CD8-positive, alpha-beta memory T cell (primary cell): ENCODE results near the gene MCAM. TPM values are rescaled to one million over a fixed set of nuclear protein-coding genes. Genes with fewer than 3 reads are reported as not detected.
A peak's percentile ranks its signal among the peaks of the same experiment; 100 is the strongest.

Experiments used
- CTCF ChIA-PET: fragments of 350-600 bp; sonication (Branson Sonifier 250); formaldehyde crosslinking; loops from one replicate; lab custom pipeline; 2021; ENCODE audit warnings: antibody characterized with exemption; lab: Charles Lee
- POLR2A ChIA-PET: fragments of 350-600 bp; sonication (Branson Sonifier 250); formaldehyde crosslinking; loops from one replicate; lab custom pipeline; 2021; ENCODE audit warnings: antibody characterized with exemption; lab: Charles Lee
- DNase-seq, 5 donors: peaks; one replicate each; pipeline versions ENCODE4 v3.0.0 to v3.0.0-alpha.2; 2020 to 2022; ENCODE audit warnings: mixed read lengths in 1 of 5
- H3K27ac ChIP-seq: one replicate; pipeline ENCODE4 v1.7.0; 2013; ENCODE audit warnings: low read depth, mild to moderate bottlenecking, low read length, moderate library complexity
- H3K27me3 ChIP-seq: 2 replicates; pipeline ENCODE4 v1.7.0; 2013; ENCODE audit warnings: low read length, mild to moderate bottlenecking; ENCODE audit not compliant: insufficient read depth, poor library complexity, severe bottlenecking
- H3K36me3 ChIP-seq: 2 replicates; pipeline ENCODE4 v1.7.0; 2013; ENCODE audit warnings: mild to moderate bottlenecking, low read length, moderate library complexity; ENCODE audit not compliant: insufficient read depth
- H3K4me1 ChIP-seq: 2 replicates; pipeline ENCODE4 v1.7.0; 2013; ENCODE audit warnings: mild to moderate bottlenecking, low read length, moderate library complexity; ENCODE audit not compliant: insufficient read depth
- H3K4me3 ChIP-seq: 2 replicates; pipeline ENCODE4 v1.7.0; 2013; ENCODE audit warnings: mild to moderate bottlenecking, low read length
- H3K9me3 ChIP-seq: 2 replicates; pipeline ENCODE4 v1.7.0; 2013; ENCODE audit warnings: mild to moderate bottlenecking, low read length
- H3K27ac Mint-ChIP-seq, 8 donors: one replicate each; pipeline ENCODE4 v1.8.0; 2020 to 2021; ENCODE audit warnings: mixed read lengths in 8 of 8, mild to moderate bottlenecking in 6 of 8, inconsistent platforms in 3 of 8, moderate library complexity in 3 of 8
- H3K27me3 Mint-ChIP-seq, 2 donors: one replicate each; pipeline ENCODE4 v1.8.0; 2020 to 2021; ENCODE audit warnings: mixed read lengths in 2 of 2, mild to moderate bottlenecking in 1 of 2, moderate library complexity in 1 of 2
- H3K36me3 Mint-ChIP-seq, 3 donors: one replicate each; pipeline ENCODE4 v1.8.0; 2020 to 2021; ENCODE audit warnings: mixed read lengths in 3 of 3, inconsistent platforms in 1 of 3, mild to moderate bottlenecking in 1 of 3
- H3K4me1 Mint-ChIP-seq, 3 donors: one replicate each; pipeline ENCODE4 v1.8.0; 2020 to 2021; ENCODE audit warnings: mixed read lengths in 3 of 3, inconsistent platforms in 1 of 3, mild to moderate bottlenecking in 1 of 3
- H3K4me3 Mint-ChIP-seq, 7 donors: one replicate each; pipeline ENCODE4 v1.8.0; 2020 to 2021; ENCODE audit warnings: mixed read lengths in 7 of 7, mild to moderate bottlenecking in 6 of 7, moderate library complexity in 4 of 7, inconsistent platforms in 2 of 7
- H3K9me3 Mint-ChIP-seq, 5 donors: one replicate each; pipeline ENCODE4 v1.8.0; 2020 to 2022; ENCODE audit warnings: mixed read lengths in 5 of 5, mild to moderate bottlenecking in 3 of 5, moderate library complexity in 2 of 5, inconsistent platforms in 1 of 5
- polyA plus RNA-seq: library from polyadenylated mRNA; unstranded; fragments of 300-500 nt; fragmentation: Illumina TruSeq; gene quantifications from one replicate; pipeline ENCODE4 v1.2.3, GENCODE V29; 2021
- total RNA-seq, 2 experiments: library from RNA; stranded (reverse); gene quantifications; one replicate each; pipeline ENCODE4 v1.2.3, GENCODE V29; 2021

The MCAM gene
- total and polyA plus RNA-seq, 3 experiments from 2014 or later = 1.6 to 2.7 (median 2.0) TPM

DNA sequence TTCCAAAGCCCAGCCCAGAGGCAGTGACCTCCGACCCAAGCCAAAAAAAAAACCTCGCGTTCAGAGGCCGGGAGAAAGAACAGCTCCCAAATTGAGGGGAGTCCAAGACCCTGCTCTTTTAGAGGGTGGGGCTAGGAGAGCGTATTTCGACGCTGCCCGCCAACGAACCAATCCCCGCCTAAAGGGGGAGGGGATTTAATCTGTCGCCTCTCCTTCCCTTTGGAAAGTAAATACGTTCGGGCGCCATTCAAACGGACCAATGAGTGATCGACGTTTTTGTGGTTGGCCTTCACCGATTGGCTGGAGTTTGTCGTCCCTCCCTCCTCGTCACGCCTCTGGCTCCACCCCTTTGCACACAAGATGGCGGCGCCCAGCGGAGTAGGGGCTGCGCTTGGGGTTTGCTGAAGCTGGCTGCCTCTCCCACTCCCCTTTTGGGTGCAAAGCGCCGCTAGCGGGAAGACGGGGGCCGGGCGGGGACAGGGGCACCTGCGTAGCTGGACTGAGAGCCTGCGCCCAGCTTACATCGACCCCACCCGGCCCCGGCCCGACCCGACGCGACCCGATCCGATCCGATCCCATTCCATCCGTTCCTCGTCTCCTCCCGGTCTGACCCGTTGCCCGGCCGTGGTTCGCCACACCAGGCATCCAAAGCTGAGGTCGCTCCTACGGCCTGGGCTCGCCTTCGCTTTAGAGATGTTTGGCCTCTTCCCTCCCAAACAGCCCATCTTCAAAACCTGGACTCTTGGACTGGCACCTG, 17.4 kb upstream of the MCAM start, which contains the start of gene RNF26:
TSS of gene RNF26 (plus strand) at position 354 of the 757 bp plus-strand sequence. CDS start 596 bp downstream, outside the sequence.
- ChIA-PET CTCF (interaction anchor here (0.7 to 2.4 kb wide), 3 partner anchors 9 to 13 kb away, joined by 4 to 10 read pairs (median 6); no protein-coding TSS in a partner anchor), POLR2A (interaction anchor here (0.6 kb wide), 1 partner anchor 316 kb away, joined by 3 read pairs; the partner anchor contains the start of genes RPS25 and TRAPPC4)
- Histone ChIP-seq H3K4me1 (peaks cover 14% of the 10 kb centered on the region), H3K36me3 (no peaks in the 10 kb centered on the region), H3K4me3 (peak within 1 kb of the TSS; percentile 88), H3K27me3 (peaks cover 10% of the 10 kb centered on the region), H3K27ac (peak within 1 kb of the TSS; percentile 79), H3K9me3 (no peaks in the 10 kb centered on the region)
- Mint-ChIP-seq H3K27ac (peak within 1 kb of the TSS; percentile 90 to 99 (median 98)), H3K4me1 (peaks cover 26 to 52% (median 45%) of the 10 kb centered on the region in 3 donors), H3K27me3 (peaks cover 12 to 17% of the 10 kb centered on the region in 2 donors), H3K4me3 (peak within 1 kb of the TSS; percentile 90 to 100 (median 98)), H3K36me3 (peaks cover 0 to 20% (median 4%) of the 10 kb centered on the region in 3 donors), H3K9me3 (no peaks in the 10 kb centered on the region)
- DNase-seq = peak; percentile 88 to 95 (median 93)

DNA sequence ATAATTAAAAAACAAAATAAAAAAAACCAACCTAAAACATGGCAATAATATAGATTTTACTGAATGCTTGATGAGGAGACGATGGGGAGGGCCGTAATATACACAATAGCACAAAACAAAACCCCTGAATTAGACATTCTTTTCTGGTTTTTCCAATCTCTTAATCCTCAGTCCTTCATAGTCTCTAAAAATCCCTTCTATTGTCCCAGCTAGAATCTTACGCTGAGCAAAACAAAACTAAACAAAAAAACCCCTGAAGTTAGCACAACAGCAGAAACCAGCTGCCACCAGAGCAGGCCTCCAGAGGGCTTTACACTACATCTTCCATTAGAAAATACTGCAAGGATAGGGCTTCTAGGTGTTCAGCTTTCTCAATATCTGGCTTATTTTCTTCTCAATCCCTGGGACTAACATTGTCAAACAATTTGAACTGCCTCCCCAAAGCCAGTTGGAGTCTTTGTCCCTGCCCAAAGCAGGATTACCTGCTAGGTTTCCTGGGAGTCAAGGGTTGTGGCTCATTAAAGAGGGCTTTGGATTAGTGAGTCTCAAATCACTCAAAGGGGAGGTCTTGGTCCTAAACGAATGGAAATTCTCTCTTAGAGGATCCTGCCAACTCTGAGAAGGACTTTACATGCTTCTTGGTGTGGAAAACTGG, 15.3 kb upstream of the MCAM start:
- H3K36me3 Mint-ChIP-seq = peaks cover 0 to 19% (median 0%) of the 10 kb centered on the region in 3 donors
- no peaks in the 10 kb centered on the region for H3K36me3 ChIP-seq
- ChIA-PET POLR2A (no interaction called here), CTCF (interaction anchor here (1.6 to 2.6 kb wide), 2 partner anchors 9 to 12 kb away, joined by 3 to 15 read pairs; no protein-coding TSS in a partner anchor)
- no peaks in the 10 kb centered on the region for H3K9me3 ChIP-seq
- no peaks in the 10 kb centered on the region for H3K9me3 Mint-ChIP-seq
- H3K27me3 Mint-ChIP-seq = peaks cover 6 to 8% of the 10 kb centered on the region in 2 donors
- DNase-seq = no peak
- H3K27me3 ChIP-seq = no peaks in the 10 kb centered on the region
- H3K4me1 Mint-ChIP-seq = peaks cover 19 to 37% (median 34%) of the 10 kb centered on the region in 3 donors
- no peak overlapping the region for H3K27ac ChIP-seq
- peaks cover 10% of the 10 kb centered on the region for H3K4me1 ChIP-seq
- peak overlapping the region in 4 of 7 donors; percentile 65 to 99 (median 76) for H3K4me3 Mint-ChIP-seq
- peak overlapping the region in 3 of 8 donors; percentile 85 to 92 (median 88) for H3K27ac Mint-ChIP-seq
- H3K4me3 ChIP-seq = no peak overlapping the region

DNA sequence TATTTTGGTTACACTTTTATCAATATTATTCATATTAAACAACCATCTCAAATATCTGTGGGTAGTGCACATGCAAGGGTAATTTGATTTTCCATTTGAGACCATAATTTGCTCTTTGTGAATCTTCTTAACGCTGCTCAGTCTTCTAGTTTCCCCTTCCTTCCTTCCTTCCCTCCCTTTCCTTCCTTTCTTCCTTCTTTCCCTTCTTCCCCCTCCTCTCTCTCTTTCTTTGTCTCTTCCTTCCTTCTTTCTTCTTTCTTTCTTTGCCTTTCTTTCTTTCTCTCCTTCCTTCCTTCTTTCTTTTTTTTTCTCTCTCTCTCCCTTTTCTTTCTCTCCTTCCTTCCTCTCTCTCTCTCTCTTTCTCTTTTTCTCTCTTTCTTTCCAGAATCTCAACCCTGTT, 13.3 kb upstream of the MCAM start:
- ChIA-PET POLR2A (no interaction called here), CTCF (no interaction called here)
- no peaks in the 10 kb centered on the region for H3K9me3 Mint-ChIP-seq
- no peaks in the 10 kb centered on the region for H3K36me3 ChIP-seq
- no peak for DNase-seq
- H3K27ac Mint-ChIP-seq = no peak overlapping the region
- H3K4me1 Mint-ChIP-seq = peaks cover 15 to 22% (median 20%) of the 10 kb centered on the region in 3 donors
- no peak overlapping the region for H3K27ac ChIP-seq
- no peaks in the 10 kb centered on the region for H3K27me3 ChIP-seq
- H3K4me3 Mint-ChIP-seq = peak overlapping the region in 1 of 7 donors; percentile 35
- no peaks in the 10 kb centered on the region for H3K9me3 ChIP-seq
- H3K4me1 ChIP-seq = peaks cover 6% of the 10 kb centered on the region
- peaks cover 6 to 8% of the 10 kb centered on the region in 2 donors for H3K27me3 Mint-ChIP-seq
- peaks cover 0 to 6% (median 0%) of the 10 kb centered on the region in 3 donors for H3K36me3 Mint-ChIP-seq
- no peak overlapping the region for H3K4me3 ChIP-seq

DNA sequence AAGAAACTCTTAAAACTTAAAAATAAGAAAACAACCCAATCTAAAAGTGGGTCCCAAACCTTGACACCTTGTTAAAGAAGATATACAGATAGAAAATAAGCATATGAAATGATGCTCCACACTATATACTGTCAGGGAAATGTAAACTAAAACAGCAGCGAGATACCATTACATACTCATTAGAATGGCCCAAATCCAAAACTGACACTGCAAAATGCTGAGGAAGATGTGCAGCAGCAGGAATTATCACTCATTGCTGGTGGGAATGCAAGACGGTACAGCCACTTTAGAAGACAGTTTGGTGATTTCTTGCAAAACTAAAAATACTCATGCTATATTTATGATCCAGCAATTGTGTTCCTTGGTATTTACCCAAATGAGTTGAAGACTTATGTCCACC, 12.4 kb upstream of the MCAM start:
- Histone ChIP-seq H3K27ac (no peak overlapping the region), H3K36me3 (no peaks in the 10 kb centered on the region), H3K9me3 (no peaks in the 10 kb centered on the region), H3K4me1 (no peaks in the 10 kb centered on the region), H3K4me3 (no peak overlapping the region), H3K27me3 (no peaks in the 10 kb centered on the region)
- peaks cover 0 to 1% (median 0%) of the 10 kb centered on the region in 3 donors for H3K36me3 Mint-ChIP-seq
- H3K27me3 Mint-ChIP-seq = peaks cover 6 to 8% of the 10 kb centered on the region in 2 donors
- H3K9me3 Mint-ChIP-seq = no peaks in the 10 kb centered on the region
- no peak overlapping the region for H3K27ac Mint-ChIP-seq
- POLR2A ChIA-PET = interaction anchor here (0.7 kb wide), 1 partner anchor 47 kb away, joined by 6 read pairs; no protein-coding TSS in a partner anchor
- CTCF ChIA-PET = no interaction called here
- DNase-seq = no peak
- H3K4me3 Mint-ChIP-seq = no peak overlapping the region
- peaks cover 9 to 15% (median 12%) of the 10 kb centered on the region in 3 donors for H3K4me1 Mint-ChIP-seq

DNA sequence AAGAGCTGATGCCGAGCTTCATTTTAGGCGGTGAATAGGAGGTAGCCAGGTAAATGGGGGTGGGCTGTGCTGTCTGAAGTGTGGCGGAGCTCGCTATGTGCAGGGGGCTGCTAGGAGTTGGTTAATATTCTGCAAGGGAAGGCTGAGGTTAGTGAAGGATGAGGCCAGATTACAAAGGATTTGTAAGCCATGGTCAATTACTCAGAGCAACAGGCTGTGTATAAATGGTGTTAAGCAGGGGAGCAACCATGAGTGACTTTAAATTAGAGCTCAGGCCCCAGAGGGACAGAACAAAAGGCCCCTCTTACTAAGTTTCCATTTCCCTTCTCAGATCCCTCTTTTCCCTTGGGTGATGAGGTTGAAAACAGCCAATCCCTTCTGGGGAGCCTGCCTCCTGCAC, 7.3 kb upstream of the MCAM start:
- CTCF ChIA-PET = interaction anchor here (0.8 to 4.2 kb wide), 29 partner anchors 8 to 241 kb away, joined by 3 to 23 read pairs (median 3); partner anchors contain the start of genes C1QTNF5, CBL, NLRX1 and RNF26
- Mint-ChIP-seq H3K36me3 (no peaks in the 10 kb centered on the region), H3K27me3 (peaks cover 2 to 10% of the 10 kb centered on the region in 2 donors), H3K4me3 (peak overlapping the region in 1 of 7 donors; percentile 26), H3K27ac (no peak overlapping the region), H3K4me1 (peaks cover 4 to 20% (median 12%) of the 10 kb centered on the region in 3 donors), H3K9me3 (no peaks in the 10 kb centered on the region)
- Histone ChIP-seq H3K27me3 (no peaks in the 10 kb centered on the region), H3K9me3 (no peaks in the 10 kb centered on the region), H3K36me3 (no peaks in the 10 kb centered on the region), H3K4me3 (no peak overlapping the region), H3K4me1 (peaks cover 14% of the 10 kb centered on the region), H3K27ac (no peak overlapping the region)
- DNase-seq = no peak
- POLR2A ChIA-PET = interaction anchor here (1.0 kb wide), 1 partner anchor 119 kb away, joined by 3 read pairs; no protein-coding TSS in a partner anchor

DNA sequence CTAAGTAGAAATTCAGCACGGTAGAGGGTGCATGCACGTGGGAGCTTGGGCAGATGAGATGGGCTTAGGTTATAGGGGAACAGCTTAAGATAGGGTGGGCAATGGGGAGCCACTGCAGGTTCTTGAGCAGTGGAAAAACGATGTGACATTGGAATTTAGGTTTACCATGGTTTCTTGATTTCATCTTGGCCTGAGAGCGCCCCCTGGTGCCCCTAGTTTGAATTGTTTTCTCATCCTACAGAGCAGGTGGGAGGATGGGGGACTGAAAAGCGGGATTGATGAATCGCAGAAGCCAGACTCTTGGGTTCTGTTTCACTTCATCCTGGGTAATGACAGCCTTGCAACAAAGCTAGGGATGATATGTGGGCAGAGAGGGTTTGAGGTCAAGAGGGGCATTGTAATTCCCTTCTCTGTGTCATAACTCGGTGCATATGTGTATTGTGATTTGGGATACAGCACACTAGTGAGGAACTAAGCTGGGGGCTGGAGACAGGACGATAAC, 6.7 kb upstream of the MCAM start:
- H3K4me3 Mint-ChIP-seq = peak overlapping the region in 2 of 7 donors; percentile 51 to 52

DNA sequence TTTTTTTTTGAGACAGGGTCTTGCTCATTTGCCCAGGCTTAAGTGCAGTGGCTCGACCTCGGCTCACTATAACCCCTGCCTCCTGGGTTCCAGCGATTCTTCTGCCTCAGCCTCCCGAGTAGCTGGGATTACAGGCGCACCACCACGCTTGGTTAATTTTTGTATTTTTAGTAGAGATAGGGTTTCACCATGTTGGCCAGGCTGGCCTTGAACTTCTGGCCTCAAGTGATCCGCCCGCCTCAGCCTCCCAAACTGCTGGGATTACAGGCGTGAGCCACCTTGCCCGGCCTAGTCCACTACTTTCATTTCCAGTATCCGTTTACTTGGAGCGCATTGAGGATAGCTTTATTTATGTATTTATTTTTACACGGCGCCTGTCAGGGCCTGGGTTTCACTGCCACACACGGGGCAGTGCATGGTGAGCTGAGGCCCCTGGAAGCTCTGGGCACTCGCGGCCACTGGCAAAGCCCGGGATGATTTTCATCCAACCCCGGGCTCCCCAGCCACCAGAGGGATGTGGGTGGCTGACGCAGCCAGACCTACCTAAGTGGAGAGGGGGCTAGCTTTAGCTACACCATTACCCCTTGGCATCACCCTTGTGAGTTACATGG, 6.1 kb upstream of the MCAM start:
- H3K36me3 Mint-ChIP-seq = no peaks in the 10 kb centered on the region
- CTCF ChIA-PET = interaction anchor here (0.8 to 4.2 kb wide), 33 partner anchors 9 to 240 kb away, joined by 3 to 23 read pairs (median 3); partner anchors contain the start of genes C1QTNF5, CBL, RNF26 and USP2
- Histone ChIP-seq H3K27me3 (no peaks in the 10 kb centered on the region), H3K4me3 (no peak overlapping the region), H3K4me1 (peaks cover 14% of the 10 kb centered on the region), H3K27ac (no peak overlapping the region), H3K9me3 (no peaks in the 10 kb centered on the region), H3K36me3 (no peaks in the 10 kb centered on the region)
- H3K4me1 Mint-ChIP-seq = peaks cover 11 to 32% (median 18%) of the 10 kb centered on the region in 3 donors
- H3K27me3 Mint-ChIP-seq = peaks cover 5 to 10% of the 10 kb centered on the region in 2 donors
- H3K4me3 Mint-ChIP-seq = peak overlapping the region in 1 of 7 donors; percentile 51
- no peak overlapping the region for H3K27ac Mint-ChIP-seq
- POLR2A ChIA-PET = no interaction called here
- no peaks in the 10 kb centered on the region for H3K9me3 Mint-ChIP-seq
- DNase-seq = no peak

More for the DNA sequence above, 6.7 kb upstream of the MCAM start:
- Mint-ChIP-seq H3K27ac (peak overlapping the region in 2 of 8 donors; percentile 22 to 38), H3K36me3 (no peaks in the 10 kb centered on the region), H3K9me3 (no peaks in the 10 kb centered on the region), H3K4me1 (peaks cover 9 to 26% (median 16%) of the 10 kb centered on the region in 3 donors), H3K27me3 (peaks cover 4 to 12% of the 10 kb centered on the region in 2 donors)
- Histone ChIP-seq H3K4me1 (peaks cover 14% of the 10 kb centered on the region), H3K27ac (no peak overlapping the region), H3K9me3 (no peaks in the 10 kb centered on the region), H3K4me3 (no peak overlapping the region), H3K36me3 (no peaks in the 10 kb centered on the region), H3K27me3 (no peaks in the 10 kb centered on the region)
- DNase-seq = peak; percentile 56 to 83 (median 70)
- ChIA-PET POLR2A (interaction anchor here (1.0 kb wide), 1 partner anchor 118 kb away, joined by 3 read pairs; no protein-coding TSS in a partner anchor), CTCF (interaction anchor here (0.8 to 4.2 kb wide), 36 partner anchors 8 to 241 kb away, joined by 3 to 23 read pairs (median 3); partner anchors contain the start of genes C1QTNF5, CBL, RNF26 and USP2)
